SKM-1 treated with dmso at 0.1 percent for 144 hours (cell line): Measurements from ENCODE around the gene PAX3.

Source experiments
- DNase-seq: peaks from one replicate; lab custom pipeline; 2025; ENCODE audit not compliant: unreplicated experiment; lab: John Stamatoyannopoulos, UW

The PAX3 gene

GRCh38 chr2:222297600-222297935 is 1.2 kb downstream of the PAX3 start:
- DNase-seq = no peak

GRCh38 chr2:222296911-222297599 is 1.7 kb downstream of the PAX3 start:
- no peak for DNase-seq

DNA sequence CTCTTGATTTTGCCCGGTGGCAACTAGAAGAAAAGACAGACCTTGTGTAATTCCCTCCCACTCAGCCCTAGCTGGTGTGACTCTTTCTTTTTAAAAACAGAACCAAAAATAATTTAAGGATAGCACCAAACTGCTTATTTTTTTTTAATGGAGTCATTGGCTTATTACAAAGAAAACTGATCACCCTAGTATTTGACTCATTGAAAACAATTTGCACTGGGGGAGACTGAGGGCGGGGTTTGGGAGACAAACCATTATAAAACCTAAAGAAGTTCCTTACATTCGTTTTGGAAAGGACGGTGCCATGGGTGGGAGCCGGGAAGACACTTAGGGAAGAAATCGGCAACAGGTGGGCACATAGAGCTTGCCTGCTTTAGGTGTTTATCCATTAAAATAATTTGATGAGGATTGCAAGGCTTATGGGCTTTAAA is 2.5 kb downstream of the PAX3 start:
- no peak for DNase-seq

DNA sequence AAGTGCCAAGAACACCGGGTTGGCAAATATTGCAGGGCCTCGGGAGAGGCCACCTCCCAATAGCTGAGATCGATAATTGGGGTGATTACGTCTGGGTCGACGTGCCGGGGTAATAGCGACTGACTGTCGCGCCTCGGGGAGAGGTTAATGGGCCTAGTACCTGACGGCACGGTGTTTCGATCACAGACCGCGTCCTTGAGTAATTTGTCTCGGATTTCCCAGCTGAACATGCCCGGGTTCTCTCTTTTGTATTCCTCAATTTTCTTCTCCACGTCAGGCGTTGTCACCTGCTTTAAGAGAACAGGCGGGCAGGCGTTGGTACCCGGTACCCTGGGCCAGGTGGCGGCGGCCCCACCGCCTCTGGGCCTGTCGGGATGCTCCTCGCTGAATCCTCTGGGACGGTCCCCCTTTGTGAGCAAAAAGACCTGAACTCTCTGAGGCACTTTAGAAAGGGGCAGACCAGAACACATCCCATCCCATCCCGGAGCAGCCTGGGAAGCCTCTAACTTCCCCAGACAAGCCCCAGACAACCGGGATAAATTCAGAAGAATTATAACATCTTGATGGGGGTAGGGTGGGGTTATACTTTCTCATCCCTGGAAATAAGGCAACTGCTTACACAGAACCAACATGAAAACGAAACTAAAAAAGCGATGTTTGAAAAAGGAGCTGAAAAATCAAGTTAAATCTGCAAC is 3.3 kb downstream of the PAX3 start:
- DNase-seq = no peak

DNA sequence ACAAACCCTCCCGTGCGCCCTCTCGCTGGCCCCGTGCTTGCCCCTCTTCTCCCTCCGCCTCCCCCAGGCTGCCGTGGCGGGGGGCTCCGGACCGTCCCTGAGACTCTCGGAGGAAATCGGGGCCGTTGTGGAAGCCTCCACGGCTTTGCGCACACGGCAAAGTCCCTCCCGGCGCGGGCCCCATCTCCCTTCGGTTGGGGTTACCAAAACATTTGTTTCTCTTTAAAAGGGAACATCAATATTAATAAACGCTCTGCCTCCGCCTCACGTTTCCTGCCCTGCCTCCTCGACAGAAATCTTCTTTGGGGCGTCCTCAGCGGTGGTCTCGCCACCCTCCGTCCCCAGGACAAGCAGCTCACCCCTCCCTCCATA is 3.8 kb downstream of the PAX3 start:
- no peak for DNase-seq

- DNase-seq = no peak
Observed at GRCh38 chr2:222293660-222294630, 4.9 kb downstream of the PAX3 start.

- DNase-seq = no peak
Observed at GRCh38 chr2:222292149-222293134, 6.4 kb downstream of the PAX3 start.

DNA sequence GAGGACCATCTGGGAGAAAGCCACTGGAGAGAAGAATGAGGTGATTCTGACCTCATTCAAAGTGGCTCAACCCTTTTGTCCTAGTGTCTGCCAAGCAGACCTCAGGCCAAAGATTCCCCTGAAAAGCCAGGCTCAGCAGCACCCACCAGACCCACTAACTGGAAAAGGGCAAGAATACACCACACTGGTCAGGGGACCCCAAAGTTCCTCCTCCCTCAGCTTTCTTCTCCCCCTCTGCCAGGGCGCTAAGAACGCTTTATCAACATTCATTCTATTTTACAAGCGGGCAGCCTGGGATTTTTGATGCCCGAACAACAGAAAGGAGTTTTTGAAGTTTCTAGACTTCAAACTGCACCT is 7.3 kb downstream of the PAX3 start:
- DNase-seq = no peak

- no peak for DNase-seq
Observed at GRCh38 chr2:222290736-222291484, 7.9 kb downstream of the PAX3 start.

- DNase-seq = no peak
Observed at GRCh38 chr2:222290401-222290735, 8.4 kb downstream of the PAX3 start.

DNA sequence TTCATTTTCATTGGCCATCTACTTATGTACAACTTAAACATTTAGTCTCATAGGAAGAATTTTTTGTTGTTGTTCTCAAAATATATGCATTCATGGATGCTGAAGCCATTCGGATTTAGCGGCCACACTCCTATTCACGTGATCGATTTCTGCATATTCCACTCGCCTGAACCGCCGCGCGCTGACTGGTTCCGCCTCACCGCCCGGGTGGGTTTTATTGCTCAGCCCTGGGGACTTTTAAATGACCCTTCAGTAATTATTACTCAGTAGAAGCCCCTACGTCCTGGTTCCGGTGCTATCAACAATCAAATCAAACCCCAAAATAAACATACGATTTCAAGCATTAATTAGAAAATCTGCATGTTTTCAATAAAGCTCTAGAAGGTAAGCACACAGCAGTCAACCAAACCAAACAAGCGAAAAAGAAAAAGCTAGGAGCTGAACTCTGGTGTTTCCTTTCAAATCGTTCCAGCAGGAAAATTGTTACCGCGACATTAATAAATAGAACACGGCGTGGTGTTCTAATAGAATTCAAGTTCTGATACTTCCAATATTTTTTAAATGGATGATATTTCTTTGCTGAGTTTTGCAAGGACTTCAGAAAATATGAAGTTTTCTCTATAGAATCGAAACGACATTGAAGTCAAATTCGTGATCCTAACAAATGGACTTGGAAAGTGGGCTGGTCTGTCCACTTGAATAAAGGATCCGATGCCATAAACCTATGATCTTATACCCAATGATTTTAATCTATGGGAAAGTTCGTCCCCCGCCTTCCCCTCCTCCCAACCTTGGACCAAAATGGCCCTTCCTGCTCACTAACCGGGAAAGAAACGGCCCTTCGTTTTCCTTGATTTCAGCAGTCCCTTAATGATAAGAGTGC is 9.3 kb downstream of the PAX3 start:
- no peak for DNase-seq

DNA sequence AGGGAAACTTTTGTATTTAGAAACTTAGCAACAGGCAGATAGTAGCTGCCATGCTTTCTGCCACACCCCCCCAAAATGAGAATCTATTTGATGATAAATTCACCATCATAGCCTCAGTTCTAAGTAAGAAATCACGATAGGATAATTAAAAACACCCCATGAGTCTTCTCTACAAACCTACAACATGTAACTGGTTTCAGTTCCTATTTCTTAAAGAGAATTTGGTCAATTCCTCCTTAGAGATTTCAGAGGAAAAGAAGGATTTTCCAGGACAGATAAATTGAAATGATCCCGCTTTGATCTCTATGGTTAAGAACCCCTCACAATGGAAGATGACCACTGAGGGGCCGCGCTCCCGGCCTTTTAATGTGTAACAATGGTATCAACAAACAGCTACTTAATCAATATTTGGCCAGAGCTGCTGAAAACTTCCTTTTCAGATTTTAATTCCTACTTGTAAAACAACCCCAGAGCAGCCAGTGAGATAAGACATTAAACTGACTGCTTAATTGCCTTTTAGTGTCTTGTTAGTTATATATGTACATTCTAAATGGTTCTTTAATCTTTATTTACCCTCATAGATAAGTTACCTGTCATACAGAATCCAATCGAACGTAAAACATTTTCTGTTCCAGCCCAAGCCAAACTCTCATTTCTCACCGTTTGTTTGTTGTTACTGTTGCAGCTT is 10.1 kb downstream of the PAX3 start:
- no peak for DNase-seq

DNA sequence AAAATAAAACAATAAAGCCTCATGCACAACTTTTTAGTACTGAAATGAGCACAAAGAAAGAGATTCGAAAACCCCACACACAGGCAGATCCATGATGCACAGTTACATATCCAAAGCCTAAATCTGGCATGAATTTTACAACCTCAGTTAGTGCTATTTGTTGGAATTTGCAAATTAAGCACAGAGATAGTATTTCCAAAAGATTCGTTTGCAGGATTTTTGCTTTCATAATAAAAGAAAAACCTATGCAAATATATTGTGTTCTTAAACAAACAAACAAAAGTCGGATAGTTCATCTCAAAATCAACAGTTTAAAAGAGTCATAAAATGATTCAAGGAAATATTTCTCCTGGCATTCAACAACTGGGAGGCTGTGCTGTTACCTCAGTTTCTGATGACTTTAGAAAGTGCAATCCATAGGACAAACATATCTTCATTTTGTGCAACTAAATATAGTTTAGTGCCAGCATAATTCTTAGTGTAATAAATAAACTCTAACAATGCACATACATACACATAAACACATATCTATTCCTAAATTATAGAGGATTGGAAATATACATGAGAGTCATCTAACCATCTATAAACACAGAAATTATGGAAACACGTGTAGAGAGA is 10.8 kb downstream of the PAX3 start:
- DNase-seq = no peak

DNA sequence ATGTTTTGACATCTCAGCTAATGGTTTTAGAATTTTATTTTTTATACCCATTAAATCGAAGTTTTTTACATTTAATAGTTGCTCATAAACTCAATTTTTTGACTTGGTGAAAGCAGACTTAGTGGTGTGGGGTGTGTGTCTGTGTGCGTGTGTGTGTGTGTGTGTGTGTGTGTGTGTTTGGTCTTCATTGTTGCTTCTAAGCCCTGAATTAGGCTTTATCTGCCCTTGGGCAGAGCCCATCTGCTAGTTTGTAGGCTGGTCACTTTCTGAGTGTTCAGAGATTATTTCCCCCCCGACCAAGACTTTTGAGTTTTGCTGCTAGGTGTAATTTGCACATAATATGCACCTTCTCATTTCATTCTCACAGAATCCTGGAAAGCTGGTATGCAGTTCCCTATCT is 14.3 kb downstream of the PAX3 start:
- no peak for DNase-seq

GRCh38 chr2:222283634-222284033 is 15.2 kb downstream of the PAX3 start:
- DNase-seq = no peak

DNA sequence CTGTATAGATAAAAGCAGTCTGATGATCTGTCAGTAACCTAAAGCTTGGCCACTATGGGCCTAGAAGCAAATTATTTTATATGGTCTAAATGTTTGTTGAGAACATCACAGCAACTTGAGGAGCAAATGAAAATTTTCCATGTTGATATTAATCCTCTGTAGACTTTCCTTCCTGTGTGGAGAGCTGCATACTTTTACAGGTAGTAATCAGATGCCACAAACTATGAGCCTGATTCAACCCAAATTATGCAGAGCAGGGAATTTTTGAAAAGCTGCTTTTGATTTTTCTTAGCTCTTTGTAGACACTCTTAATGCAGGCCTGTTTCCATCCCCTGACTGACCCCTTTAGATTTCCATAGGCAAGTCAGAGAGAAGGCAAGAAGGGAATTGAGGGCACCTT is 17.3 kb downstream of the PAX3 start:
- DNase-seq = no peak

DNA sequence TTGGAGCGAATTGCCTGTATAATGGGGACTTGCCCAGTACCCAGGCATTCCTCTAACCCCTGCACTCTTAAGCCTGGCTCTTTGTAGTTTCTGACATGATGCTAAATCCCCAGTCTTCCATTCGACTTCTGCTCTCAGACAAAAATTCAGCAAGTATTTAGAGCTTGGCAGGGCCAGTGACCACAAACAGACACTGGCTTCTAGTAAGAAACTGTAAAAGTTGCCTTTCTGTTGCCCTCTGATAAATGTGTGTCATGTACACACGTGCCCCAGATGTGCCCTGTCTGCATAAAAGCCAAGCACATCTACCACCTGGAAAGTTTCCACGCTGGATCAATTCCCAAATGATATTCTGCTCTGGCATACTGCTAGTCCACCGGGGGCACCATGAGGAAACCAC is 18.0 kb downstream of the PAX3 start:
- DNase-seq = no peak

DNA sequence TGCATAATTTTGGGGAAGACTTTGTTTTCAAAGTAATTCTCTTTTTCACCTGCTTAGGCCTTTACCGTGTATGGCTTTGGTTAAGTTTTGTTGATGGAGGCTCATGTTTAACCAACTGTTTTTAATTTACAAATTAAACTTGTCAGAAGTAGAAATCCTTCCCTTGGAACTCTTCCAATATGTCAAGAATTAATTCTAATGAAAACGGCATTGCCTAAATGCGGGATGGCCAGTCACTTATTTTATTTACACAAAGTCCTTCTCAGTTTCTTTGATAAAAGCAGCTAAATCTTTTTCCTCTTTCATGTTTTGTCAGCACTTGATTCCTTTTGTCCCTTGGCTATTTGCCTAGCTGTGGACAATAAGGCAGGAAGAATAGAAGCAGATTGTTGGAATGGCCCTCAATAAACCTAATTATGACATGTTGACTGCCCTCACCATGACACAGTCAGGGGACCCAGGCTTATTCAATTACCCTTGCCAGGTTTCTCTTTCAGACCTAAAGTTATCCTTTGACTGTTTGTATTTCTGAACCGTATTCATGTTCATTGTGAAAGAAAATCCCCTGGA is 26.3 kb downstream of the PAX3 start:
- DNase-seq = no peak
